ENCODE data around the gene HDAC4.

DNA sequence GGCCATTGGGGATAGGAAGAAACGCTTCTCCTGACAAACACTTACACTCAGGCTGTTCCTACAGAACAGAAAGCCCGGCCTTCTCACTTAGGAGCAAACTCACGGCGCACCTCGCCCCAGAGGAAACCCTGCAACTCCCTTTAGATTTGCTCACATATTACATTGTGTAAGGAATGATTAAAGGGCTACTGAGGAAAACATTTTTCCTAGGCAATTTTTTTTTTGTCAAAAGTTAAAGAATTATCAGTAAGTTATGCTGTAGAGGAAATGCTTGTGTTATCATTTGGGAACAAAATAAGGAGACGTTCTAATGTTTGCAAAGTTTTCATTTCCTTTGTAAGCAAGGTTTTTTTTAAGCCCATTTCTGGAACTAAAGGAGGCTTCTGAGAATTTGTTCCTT, 264.1 kb downstream of the HDAC4 start:
- TF ChIP-seq CTCF (optimal IDR thresholded peaks at IDR 0.05 in 1 of 3, IDR thresholded peaks at IDR 0.05 in 1 of 3, conservative IDR thresholded peaks at IDR 0.05 in 1 of 3; ENCODE audit: extremely low read depth in 1 of 3, insufficient read depth in 2 of 3, low read length in 3 of 3) (no peak), EZH2 (IDR thresholded peaks at IDR 0.05; ENCODE audit: low read length) (no peak)
